ENCODE data around the gene PAQR4.

Gene PAQR4

DNA sequence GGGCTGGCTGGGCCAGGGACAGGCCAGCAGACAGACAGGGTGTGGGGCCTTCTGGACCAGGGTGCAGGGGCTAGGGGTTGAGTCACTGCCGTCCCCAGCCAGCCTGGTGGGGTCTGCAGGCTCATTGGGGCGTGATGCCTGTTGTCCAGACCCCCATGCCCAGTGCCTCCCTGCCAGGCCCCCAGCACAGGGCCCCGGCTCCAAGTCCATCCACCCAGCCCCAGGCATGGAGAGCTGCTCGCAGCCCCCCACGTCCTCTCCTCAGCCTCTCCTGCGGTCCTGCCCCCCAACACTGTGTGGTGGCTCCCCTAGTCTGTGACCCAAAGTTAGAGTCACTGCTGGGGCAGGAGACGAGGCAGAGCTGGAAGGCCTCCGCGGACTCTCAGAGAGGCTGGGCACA, 18.1 kb downstream of the PAQR4 start:
- TF ChIP-seq, protein P1, sequence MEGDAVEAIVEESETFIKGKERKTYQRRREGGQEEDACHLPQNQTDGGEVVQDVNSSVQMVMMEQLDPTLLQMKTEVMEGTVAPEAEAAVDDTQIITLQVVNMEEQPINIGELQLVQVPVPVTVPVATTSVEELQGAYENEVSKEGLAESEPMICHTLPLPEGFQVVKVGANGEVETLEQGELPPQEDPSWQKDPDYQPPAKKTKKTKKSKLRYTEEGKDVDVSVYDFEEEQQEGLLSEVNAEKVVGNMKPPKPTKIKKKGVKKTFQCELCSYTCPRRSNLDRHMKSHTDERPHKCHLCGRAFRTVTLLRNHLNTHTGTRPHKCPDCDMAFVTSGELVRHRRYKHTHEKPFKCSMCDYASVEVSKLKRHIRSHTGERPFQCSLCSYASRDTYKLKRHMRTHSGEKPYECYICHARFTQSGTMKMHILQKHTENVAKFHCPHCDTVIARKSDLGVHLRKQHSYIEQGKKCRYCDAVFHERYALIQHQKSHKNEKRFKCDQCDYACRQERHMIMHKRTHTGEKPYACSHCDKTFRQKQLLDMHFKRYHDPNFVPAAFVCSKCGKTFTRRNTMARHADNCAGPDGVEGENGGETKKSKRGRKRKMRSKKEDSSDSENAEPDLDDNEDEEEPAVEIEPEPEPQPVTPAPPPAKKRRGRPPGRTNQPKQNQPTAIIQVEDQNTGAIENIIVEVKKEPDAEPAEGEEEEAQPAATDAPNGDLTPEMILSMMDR (conservative IDR thresholded peaks at IDR 0.05; ENCODE audit: low read depth, low read length), result no peak
- no peak for DNase-seq (ENCODE audit: low read depth)
- H3K4me3 ChIP-seq (ENCODE audit: low read depth, low read length), result no peak overlapping the region

DNA sequence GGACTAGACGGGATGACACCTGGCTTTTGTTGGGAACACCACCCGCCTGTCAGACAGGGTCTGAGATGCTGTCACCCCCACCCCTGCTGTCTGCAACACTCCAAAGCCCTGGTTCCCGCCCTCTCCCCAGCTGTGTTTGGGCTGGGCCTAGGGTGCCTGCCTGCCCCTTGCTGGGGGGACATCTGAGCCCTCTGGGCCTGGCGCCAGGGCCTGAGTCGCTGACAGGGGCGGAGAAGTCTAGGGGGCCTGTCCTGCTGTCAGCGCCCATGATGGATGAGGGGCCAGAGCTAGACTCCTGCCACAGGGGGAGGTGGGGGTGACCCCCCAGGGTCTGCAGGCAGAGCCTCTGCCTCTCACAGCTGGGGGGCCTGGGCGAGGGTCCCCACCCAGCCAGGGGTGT, 18.7 kb downstream of the PAQR4 start:
- H3K4me3 ChIP-seq (ENCODE audit: low read depth, low read length), result no peak overlapping the region
- no peak for DNase-seq (ENCODE audit: low read depth)
- TF ChIP-seq, protein P1 (conservative IDR thresholded peaks at IDR 0.05; ENCODE audit: low read depth, low read length), result no peak

DNA sequence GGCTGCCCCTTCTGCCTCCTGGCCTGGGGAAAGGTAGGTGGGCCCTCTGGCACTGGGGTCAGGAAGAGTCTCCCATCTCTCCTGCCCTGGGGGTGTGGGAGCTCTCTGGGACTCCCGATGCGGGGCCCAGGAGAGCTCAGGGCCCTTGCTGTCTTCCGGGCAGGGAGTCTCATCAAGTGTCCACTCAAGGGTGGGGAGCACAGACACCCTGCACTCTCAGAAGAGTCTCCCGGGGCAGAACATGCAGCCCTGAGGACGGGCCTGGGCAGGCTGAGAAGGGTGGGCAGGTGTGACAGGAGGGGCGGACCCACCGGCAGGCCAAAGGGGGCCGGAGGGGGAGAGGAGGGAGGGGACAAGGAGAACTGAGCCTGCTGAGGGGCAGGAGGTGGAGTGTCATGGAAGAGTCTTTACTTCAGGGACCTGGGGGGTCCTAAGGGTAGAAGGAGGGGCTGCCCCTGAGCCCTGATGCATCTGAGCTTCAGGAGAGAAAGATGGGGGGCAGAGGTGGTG, 19.5 kb downstream of the PAQR4 start:
- DNase-seq (ENCODE audit: low read depth), result no peak
- TF ChIP-seq, protein P1 (conservative IDR thresholded peaks at IDR 0.05; ENCODE audit: low read depth, low read length), result no peak
- no peak overlapping the region for H3K4me3 ChIP-seq (ENCODE audit: low read depth, low read length)

DNA sequence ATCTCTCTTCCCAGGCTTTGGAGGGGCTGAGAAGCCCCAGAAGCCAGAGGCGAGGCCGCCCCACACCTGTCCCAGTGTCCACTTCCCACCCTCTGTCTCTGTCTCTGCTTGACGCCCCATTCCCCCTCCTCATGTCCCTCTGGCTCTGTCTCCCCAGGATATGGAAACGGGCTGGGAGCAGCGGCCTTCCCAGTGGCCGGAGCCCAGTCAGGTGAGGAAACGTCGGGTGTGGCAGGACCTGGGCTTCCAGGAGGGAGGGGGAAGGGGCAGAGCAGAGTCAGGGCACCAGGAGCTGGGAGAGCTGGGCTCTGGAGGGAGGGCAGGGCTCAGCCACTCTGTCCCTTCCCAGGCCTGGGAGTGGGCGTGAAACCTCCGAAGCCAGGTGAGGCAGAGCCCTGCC, 21.7 kb downstream of the PAQR4 start:
- H3K4me3 ChIP-seq (ENCODE audit: low read depth, low read length), result no peak overlapping the region
- DNase-seq (ENCODE audit: low read depth), result no peak
- TF ChIP-seq, protein P1 (conservative IDR thresholded peaks at IDR 0.05; ENCODE audit: low read depth, low read length), result no peak

DNA sequence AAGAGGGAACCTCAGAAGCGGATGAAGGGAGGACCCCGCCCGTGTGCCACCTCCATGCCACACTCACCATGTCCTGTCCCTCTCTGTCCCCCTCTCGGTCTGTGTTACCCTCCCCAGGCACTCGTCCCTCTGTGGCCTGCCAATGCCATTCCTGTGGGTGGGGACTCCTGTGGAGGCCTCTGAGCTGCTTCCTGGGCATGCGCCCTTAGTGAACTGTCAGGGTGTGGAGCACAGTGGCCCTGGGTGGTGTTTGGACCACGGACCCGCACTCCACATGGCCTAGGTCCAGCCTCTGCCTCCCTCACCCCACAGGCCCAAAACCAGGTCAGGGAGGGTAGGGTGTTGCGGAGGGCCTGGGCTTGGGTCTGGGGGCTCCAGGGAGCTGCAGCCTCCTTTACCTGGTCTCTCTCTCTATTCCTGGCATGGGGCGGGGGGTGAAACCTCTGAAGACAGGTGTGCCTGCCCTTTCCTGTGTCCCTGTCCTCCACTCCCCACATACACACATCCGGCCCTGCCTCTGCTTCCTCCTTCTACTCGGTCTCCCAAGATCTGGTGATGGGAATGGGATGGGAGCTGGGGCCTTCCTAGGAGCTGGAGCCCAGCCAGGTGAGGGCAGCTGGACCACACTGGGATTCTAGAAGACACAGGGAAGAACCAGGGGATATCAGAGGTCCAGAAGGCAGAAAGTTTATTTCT, 22.6 kb downstream of the PAQR4 start:
- TF ChIP-seq, protein P1 (conservative IDR thresholded peaks at IDR 0.05; ENCODE audit: low read depth, low read length), result no peak
- no peak for DNase-seq (ENCODE audit: low read depth)

DNA sequence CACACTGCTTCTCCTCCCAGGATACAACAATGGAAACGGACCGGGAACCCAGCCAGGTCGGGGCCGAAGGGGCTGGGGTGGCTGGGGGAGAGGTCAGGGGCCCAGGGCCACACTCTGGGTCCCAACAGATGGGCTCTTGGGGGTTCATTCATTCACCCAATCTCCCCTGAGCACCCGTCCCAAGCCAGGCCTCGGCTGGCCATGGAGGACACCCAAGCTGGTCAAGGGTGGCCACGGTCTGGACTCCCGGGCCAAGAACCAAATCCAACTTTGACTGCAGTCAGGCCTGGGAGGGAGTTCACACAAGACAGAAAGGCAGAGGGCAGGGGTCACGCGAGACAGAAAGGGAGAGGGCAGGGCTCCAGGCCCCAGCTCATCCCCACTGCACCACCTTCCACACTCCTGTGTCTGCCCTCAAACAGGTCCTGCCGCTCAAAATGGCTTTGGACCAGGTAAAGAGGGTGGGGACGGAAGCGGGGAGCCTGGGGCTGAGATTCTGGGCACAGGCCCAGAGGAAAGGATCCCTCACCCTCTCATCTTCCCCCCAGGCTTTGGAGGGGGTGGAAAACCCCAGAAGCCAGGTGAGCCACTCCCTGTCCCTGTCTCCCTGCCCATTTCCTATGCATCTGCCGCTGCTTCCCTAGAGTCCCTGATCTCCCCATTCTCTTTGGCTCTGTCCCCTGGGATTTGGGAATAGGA, 23.4 kb downstream of the PAQR4 start:
- TF ChIP-seq, protein P1 (conservative IDR thresholded peaks at IDR 0.05; ENCODE audit: low read depth, low read length), result no peak
- no peak overlapping the region for H3K4me3 ChIP-seq (ENCODE audit: low read depth, low read length)
- no peak for DNase-seq (ENCODE audit: low read depth)

More for the DNA sequence above, 22.6 kb downstream of the PAQR4 start:
- no peak overlapping the region for H3K4me3 ChIP-seq (ENCODE audit: low read depth, low read length)
